ENCODE data around the gene SLC36A4. TPM values are rescaled to one million over a fixed set of nuclear protein-coding genes. Genes with fewer than 3 reads are reported as not detected.
"Not testable (repeated sequence)": the region's sequence is repeated elsewhere in the genome, so short reads cannot be mapped to it uniquely, and the experiment has no call there.

Gene SLC36A4
- total RNA-seq, 1 donor from 2014 or later: 4.4 TPM

DNA sequence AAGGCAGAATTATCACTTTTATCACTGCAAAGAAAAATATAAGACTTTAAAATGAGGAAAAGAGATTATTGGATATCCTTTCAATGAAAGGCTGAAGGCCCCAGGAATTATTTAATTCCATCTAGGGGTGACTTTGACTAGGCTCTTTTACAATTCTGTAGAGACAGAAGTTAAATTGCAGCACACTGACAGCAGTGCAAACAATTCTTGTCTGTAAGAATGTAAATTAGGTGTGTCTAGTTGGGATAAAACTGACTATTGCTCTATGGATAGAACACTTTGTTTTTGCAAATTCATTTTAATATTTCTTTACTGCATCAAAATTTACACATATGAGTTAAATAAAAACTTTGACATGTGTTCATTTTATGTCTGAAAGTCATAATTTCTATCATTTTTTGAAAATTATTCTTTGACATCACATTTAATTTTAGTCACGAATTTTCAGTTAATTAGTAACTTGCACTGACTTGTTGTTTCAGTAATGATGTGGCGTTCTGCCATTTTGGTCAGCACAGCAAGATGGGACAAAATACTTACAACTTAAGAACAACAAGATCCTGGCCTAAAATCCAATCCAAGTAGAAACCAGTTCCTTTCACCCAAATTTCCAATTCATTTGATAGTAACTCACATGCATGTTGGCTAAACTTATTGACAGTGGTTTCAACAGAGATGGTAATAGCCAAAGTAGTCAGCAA, 75.1 kb downstream of the SLC36A4 start:
- DNase-seq (ENCODE audit: low read depth in 2 of 2): no peak

DNA sequence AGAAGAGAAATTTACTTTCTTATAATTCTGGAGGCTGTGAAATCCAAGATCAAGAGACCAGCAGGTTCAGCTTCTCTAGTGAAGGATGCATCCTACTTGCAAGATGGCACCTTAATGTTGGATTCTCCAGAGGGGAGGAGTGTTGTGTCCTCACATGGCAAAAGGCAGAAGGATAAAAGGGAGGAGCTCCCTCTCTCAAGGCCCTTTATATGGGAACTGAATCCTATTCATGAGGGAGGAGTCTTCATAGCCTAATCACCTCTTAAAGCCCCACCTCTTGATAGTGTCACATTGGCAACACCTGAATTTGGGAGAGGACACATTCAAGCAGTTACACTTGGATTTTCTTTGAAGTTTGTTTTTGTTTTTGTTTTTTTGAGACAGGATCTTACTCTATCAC, 79.5 kb downstream of the SLC36A4 start:
- no peak for DNase-seq (ENCODE audit: low read depth in 2 of 2)

DNA sequence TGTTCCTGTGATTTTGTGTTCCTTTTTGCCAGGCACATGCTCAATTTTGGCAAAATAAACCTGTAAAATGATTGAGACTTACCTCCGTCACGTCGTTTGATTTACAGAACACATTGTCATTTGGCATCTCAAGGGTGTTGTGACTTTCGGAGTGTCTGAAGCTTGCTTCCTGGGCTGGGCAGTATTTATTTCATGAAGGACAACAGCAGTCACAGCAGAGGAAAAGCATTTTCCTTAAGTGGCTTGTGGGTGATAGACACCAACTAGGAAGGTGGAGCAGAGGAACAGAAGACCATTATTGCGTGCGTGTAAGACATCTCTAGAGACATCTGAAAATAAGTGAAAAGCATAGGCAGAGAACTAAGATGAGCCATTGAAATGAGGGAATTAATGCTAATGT, 80.2 kb downstream of the SLC36A4 start:
- DNase-seq (ENCODE audit: low read depth in 2 of 2): no peak

GRCh38 chr11:93116641-93117441, 81.0 kb downstream of the SLC36A4 start:
- no peak for DNase-seq (ENCODE audit: low read depth in 2 of 2)

DNA sequence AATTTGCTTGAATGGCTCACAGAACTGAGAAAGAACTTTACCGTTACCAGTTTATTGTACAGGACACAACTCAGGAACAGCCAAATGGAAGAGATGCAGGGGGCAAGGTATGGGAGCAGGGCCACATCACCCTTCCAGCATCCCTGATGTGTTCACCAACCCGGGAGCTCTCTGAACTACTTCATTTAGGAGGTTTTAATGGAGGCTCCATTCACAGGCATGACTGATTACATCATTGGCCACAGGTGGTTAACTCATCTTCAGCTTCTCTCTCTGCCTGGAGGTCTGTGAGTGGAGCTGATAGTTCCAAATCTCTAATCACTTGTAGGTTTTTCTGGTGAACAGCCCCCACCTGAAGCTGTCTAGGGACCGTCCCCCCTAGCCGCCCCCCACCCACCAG, 83.5 kb downstream of the SLC36A4 start:
- no peak for DNase-seq (ENCODE audit: low read depth in 2 of 2)

DNA sequence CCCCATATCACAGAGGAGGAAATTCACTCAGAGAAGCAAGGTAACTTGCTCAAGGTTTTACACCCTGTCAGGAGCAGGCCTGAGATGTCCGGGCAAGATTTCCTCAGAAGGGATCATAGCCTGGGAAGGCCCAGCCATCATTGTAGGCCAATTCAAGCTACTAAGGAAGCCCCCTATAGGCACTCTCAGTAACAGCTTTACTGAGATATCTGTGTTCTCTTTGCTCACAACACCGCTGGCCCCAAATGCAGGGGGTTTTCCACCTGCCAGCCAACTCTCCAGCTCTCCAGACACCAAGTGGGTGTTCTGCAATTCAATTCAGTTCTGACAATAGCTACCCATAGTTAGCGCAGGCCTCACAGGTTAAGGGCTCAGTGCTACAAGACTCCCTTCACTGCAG, 84.0 kb downstream of the SLC36A4 start:
- DNase-seq (ENCODE audit: low read depth in 2 of 2): no peak

DNA sequence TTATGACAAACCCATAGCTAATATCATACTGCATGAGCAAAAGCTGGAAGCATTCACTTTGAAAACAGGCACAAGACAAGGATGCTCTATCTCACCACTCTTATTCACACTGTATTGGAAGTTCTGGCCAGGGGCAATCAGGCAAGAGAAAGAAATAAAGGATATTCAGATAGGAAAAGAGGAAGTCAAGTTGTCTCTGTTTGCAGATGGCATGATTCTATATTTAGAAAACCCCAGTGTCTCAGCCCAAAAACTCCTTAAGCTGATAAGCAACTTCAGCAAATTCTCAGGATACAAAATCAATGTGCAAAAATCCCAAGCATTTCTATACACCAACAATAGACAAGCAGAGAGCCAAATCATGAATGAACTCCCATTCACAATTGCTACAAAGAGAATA, 86.6 kb downstream of the SLC36A4 start:
- DNase-seq (ENCODE audit: low read depth in 2 of 2): not testable (repeated sequence)

- no peak for DNase-seq (ENCODE audit: low read depth in 2 of 2)
These were observed 97.6 kb downstream of the SLC36A4 start for GRCh38 chr11:93100211-93100610.

GRCh38 chr11:93099806-93100205, 98.0 kb downstream of the SLC36A4 start:
- DNase-seq (ENCODE audit: low read depth in 2 of 2): no peak

Other genes with a start within 250 kb of the SLC36A4 start
- not detected in 2 replicates for gene MTNR1B, start 228.3 kb downstream of the SLC36A4 start, total RNA-seq
- not detected in 2 replicates for gene DEUP1, start 132.8 kb upstream of the SLC36A4 start, total RNA-seq

Measured in dermis microvascular lymphatic vessel endothelial cell (primary cell).